WTC11 (cell line): Measurements from ENCODE around the gene AGAP1. TPM values are rescaled to one million over a fixed set of nuclear protein-coding genes. Genes with fewer than 3 reads are reported as not detected.

Experiments
- ATAC-seq: fragments of 200-7000 bp; cut with Tn5 transposase; 2 replicates; pipeline ENCODE4 v1.10.0; 2021; ENCODE audit warnings: mild to moderate bottlenecking, moderate library complexity
- CTCF ChIA-PET: fragments of 300-600 bp; sonication (Branson Sonifier 250); formaldehyde crosslinking; loops from one replicate; lab custom pipeline; 2021; ENCODE audit warnings: antibody characterized with exemption; lab: Charles Lee
- POLR2A ChIA-PET: fragments of 350-600 bp; sonication (Branson Sonifier 250); formaldehyde crosslinking; loops from one replicate; lab custom pipeline; 2021; ENCODE audit warnings: antibody characterized with exemption; lab: Charles Lee
- DNase-seq: peaks from one replicate; pipeline ENCODE4 v3.0.0; 2021; ENCODE audit warnings: low spot score
- H3K27ac Mint-ChIP-seq: 2 replicates; pipeline ENCODE4 v1.8.0; 2021; ENCODE audit warnings: mixed read lengths
- H3K27me3 Mint-ChIP-seq: 2 replicates; pipeline ENCODE4 v1.8.0; 2021; ENCODE audit warnings: low read depth, mild to moderate bottlenecking, moderate library complexity, mixed read lengths
- H3K36me3 Mint-ChIP-seq: 2 replicates; pipeline ENCODE4 v1.8.0; 2021; ENCODE audit warnings: mixed read lengths
- H3K4me1 Mint-ChIP-seq: 2 replicates; pipeline ENCODE4 v1.8.0; 2022; ENCODE audit warnings: mixed read lengths
- H3K4me3 Mint-ChIP-seq: 2 replicates; pipeline ENCODE4 v1.8.0; 2021; ENCODE audit warnings: mild to moderate bottlenecking, moderate library complexity, mixed read lengths
- H3K9me3 Mint-ChIP-seq: 2 replicates; pipeline ENCODE4 v1.8.0; 2021; ENCODE audit warnings: mixed read lengths
- ATF1 ChIP-seq: sonication (generic); formaldehyde crosslinking; IDR thresholded peaks from 2 replicates; pipeline ENCODE4 v1.8.1; 2023; ENCODE audit warnings: mild to moderate bottlenecking, moderate library complexity, missing genetic modification reagents
- CREM ChIP-seq: sonication (generic); formaldehyde crosslinking; IDR thresholded peaks from 2 replicates; pipeline ENCODE4 v1.8.1; 2022; ENCODE audit warnings: mild to moderate bottlenecking, missing genetic modification reagents, moderate library complexity
- ERG ChIP-seq: fragments of 250-450 bp; sonication (Bioruptor Pico); IDR thresholded peaks from 2 replicates; pipeline ENCODE4 v1.8.0; 2021; ENCODE audit warnings: mild to moderate bottlenecking
- FOXP4 ChIP-seq: sonication (generic); formaldehyde crosslinking; IDR thresholded peaks from 2 replicates; pipeline ENCODE4 v1.8.0; 2022; ENCODE audit warnings: mild to moderate bottlenecking, missing genetic modification reagents
- GTF2I ChIP-seq: fragments of 250-450 bp; sonication (Bioruptor Pico); conservative IDR thresholded peaks from 2 replicates; pipeline ENCODE4 v1.4.0; 2021; ENCODE audit warnings: mild to moderate bottlenecking
- IRF2 ChIP-seq: sonication (generic); formaldehyde crosslinking; IDR thresholded peaks from 2 replicates; pipeline ENCODE4 v1.8.0; 2022; ENCODE audit warnings: low read depth, missing genetic modification reagents, borderline replicate concordance
- JAZF1 ChIP-seq: fragments of 250-450 bp; sonication (Bioruptor Pico); IDR thresholded peaks from 2 replicates; pipeline ENCODE4 v1.9.0; 2021; ENCODE audit warnings: moderate library complexity, mild to moderate bottlenecking, inconsistent platforms
- MAX ChIP-seq: sonication (generic); formaldehyde crosslinking; IDR thresholded peaks from 2 replicates; pipeline ENCODE4 v1.8.0; 2022; ENCODE audit warnings: mild to moderate bottlenecking, missing genetic modification reagents
- MLX ChIP-seq: sonication (generic); formaldehyde crosslinking; IDR thresholded peaks from 2 replicates; pipeline ENCODE4 v1.8.1; 2023; ENCODE audit warnings: mild to moderate bottlenecking, missing genetic modification reagents, moderate library complexity
- NFATC4 ChIP-seq: fragments of 250-450 bp; sonication (Bioruptor Pico); IDR thresholded peaks from 2 replicates; pipeline ENCODE4 v1.9.0; 2021; ENCODE audit warnings: mild to moderate bottlenecking
- SOX15 ChIP-seq: fragments of 250-450 bp; sonication (Bioruptor Pico); IDR thresholded peaks from 2 replicates; pipeline ENCODE4 v1.9.0; 2021; ENCODE audit warnings: mild to moderate bottlenecking
- STAT6 ChIP-seq: sonication (generic); formaldehyde crosslinking; conservative IDR thresholded peaks from 2 replicates; pipeline ENCODE4 v1.8.1; 2023; ENCODE audit warnings: mild to moderate bottlenecking, low read depth, missing genetic modification reagents, moderate library complexity
- TEAD1 ChIP-seq: sonication (generic); formaldehyde crosslinking; IDR thresholded peaks from 2 replicates; pipeline ENCODE4 v1.8.0; 2022; ENCODE audit warnings: mild to moderate bottlenecking, missing genetic modification reagents
- USF2 ChIP-seq: sonication (generic); formaldehyde crosslinking; IDR thresholded peaks from 2 replicates; pipeline ENCODE4 v1.8.1; 2023; ENCODE audit warnings: mild to moderate bottlenecking, missing genetic modification reagents, moderate library complexity
- ZBTB43 ChIP-seq: sonication (generic); formaldehyde crosslinking; IDR thresholded peaks from 2 replicates; pipeline ENCODE4 v1.8.1; 2023; ENCODE audit warnings: mild to moderate bottlenecking, missing genetic modification reagents
- ZNF423 ChIP-seq: fragments of 250-450 bp; sonication (Bioruptor Pico); IDR thresholded peaks from 2 replicates; pipeline ENCODE4 v2.1.2; 2022; ENCODE audit warnings: mild to moderate bottlenecking, moderate library complexity
- ZNF512 ChIP-seq: sonication (generic); formaldehyde crosslinking; IDR thresholded peaks from 2 replicates; pipeline ENCODE4 v1.8.1; 2022; ENCODE audit warnings: missing genetic modification reagents, borderline replicate concordance
- total RNA-seq: library from RNA; stranded (reverse); gene quantifications from 3 replicates; pipeline ENCODE4 v1.2.3, GENCODE V29; 2021

The AGAP1 gene
- total RNA-seq, 1 experiment from 2014 or later: 49.3 TPM

- TF ChIP-seq ZBTB43 (CRISPR knock-in tag) (no peak), MLX (no peak), NFATC4 (CRISPR knock-in tag) (no peak), IRF2 (CRISPR knock-in tag) (no peak), SOX15 (CRISPR knock-in tag) (no peak), FOXP4 (CRISPR knock-in tag) (no peak), GTF2I (CRISPR knock-in tag) (no peak), JAZF1 (CRISPR knock-in tag) (no peak)
Observed at GRCh38 chr2:235489897-235490296, 3.9 kb upstream of the AGAP1 start (continued).

- Mint-ChIP-seq H3K4me3 (peak overlapping the region; percentile 97), H3K9me3 (peaks cover 15% of the 10 kb centered on the region), H3K27ac (no peak overlapping the region), H3K27me3 (peaks cover 31% of the 10 kb centered on the region), H3K4me1 (peaks cover 32% of the 10 kb centered on the region)
- ATAC-seq: peak; percentile 4; the same call in 1 of the 2 replicates
- ChIA-PET CTCF (no interaction called here), POLR2A (no interaction called here)
- no peak for TF ChIP-seq ATF1 (CRISPR knock-in tag)
- TF ChIP-seq ZNF423 (CRISPR knock-in tag): peak; percentile 47
- TF ChIP-seq FOXP4 (CRISPR knock-in tag): no peak
- no peak for TF ChIP-seq CREM
- TF ChIP-seq, all 79 proteins: peak for 1
- H3K36me3 Mint-ChIP-seq: no peaks in the 10 kb centered on the region
- peak; percentile 59 for DNase-seq
Observed at GRCh38 chr2:235492850-235493344, 946 bp upstream of the AGAP1 start.

- Mint-ChIP-seq H3K27me3 (peaks cover 31% of the 10 kb centered on the region), H3K27ac (no peak overlapping the region), H3K4me3 (peak overlapping the region; percentile 97), H3K4me1 (peaks cover 37% of the 10 kb centered on the region), H3K9me3 (peaks cover 15% of the 10 kb centered on the region), H3K36me3 (no peaks in the 10 kb centered on the region)
- ChIA-PET POLR2A (no interaction called here), CTCF (no interaction called here)
- DNase-seq (peak; percentile 47), ATAC-seq (peak; percentile 19)
- TF ChIP-seq USF2 (CRISPR knock-in tag) (0 out of 2 replicates have a peak, but pooled peaks have one; percentile 4), STAT6 (no peak), TEAD1 (CRISPR knock-in tag) (no peak), ZNF423 (CRISPR knock-in tag) (0 out of 2 replicates have a peak, but pooled peaks have one; percentile 12), ZNF512 (CRISPR knock-in tag) (no peak), ERG (no peak), MAX (peak; percentile 44; the same call in 1 of the 2 replicates)
Observed at GRCh38 chr2:235493402-235493774, 455 bp upstream of the AGAP1 start.
